ENCODE results near the gene STK4. TPM values are rescaled to one million over a fixed set of nuclear protein-coding genes. Genes with fewer than 3 reads are reported as not detected.

The STK4 gene
- total RNA-seq, 1 donor from 2014 or later: 25.3 TPM

GRCh38 chr20:44932916-44933315, 33.4 kb upstream of the STK4 start:
- Mint-ChIP-seq H3K36me3 (ENCODE audit: unreplicated experiment) (peaks cover 10% of the 10 kb centered on the region), H3K4me1 (ENCODE audit: unreplicated experiment) (no peaks in the 10 kb centered on the region), H3K4me3 (ENCODE audit: unreplicated experiment) (no peak overlapping the region), H3K27ac (ENCODE audit: unreplicated experiment) (no peak overlapping the region), H3K9me3 (ENCODE audit: unreplicated experiment) (no peaks in the 10 kb centered on the region), H3K27me3 (ENCODE audit: unreplicated experiment) (no peaks in the 10 kb centered on the region)
- DNase-seq (ENCODE audit: extremely low spot score, unreplicated experiment): no peak
- TF ChIP-seq CTCF (IDR thresholded peaks at IDR 0.05): no peak

GRCh38 chr20:44936510-44936909, 29.8 kb upstream of the STK4 start:
- H3K36me3 Mint-ChIP-seq (ENCODE audit: unreplicated experiment): peaks cover 20% of the 10 kb centered on the region

GRCh38 chr20:44938637-44939036, 27.7 kb upstream of the STK4 start:
- no peaks in the 10 kb centered on the region for H3K4me1 Mint-ChIP-seq (ENCODE audit: unreplicated experiment)
- no peak for DNase-seq (ENCODE audit: extremely low spot score, unreplicated experiment)
- H3K27ac Mint-ChIP-seq (ENCODE audit: unreplicated experiment): no peak overlapping the region
- TF ChIP-seq CTCF (IDR thresholded peaks at IDR 0.05): no peak
- H3K36me3 Mint-ChIP-seq (ENCODE audit: unreplicated experiment): peaks cover 35% of the 10 kb centered on the region
- H3K27me3 Mint-ChIP-seq (ENCODE audit: unreplicated experiment): no peaks in the 10 kb centered on the region
- no peaks in the 10 kb centered on the region for H3K9me3 Mint-ChIP-seq (ENCODE audit: unreplicated experiment)
- H3K4me3 Mint-ChIP-seq (ENCODE audit: unreplicated experiment): no peak overlapping the region

More at GRCh38 chr20:44936510-44936909, 29.8 kb upstream of the STK4 start:
- Mint-ChIP-seq H3K4me1 (ENCODE audit: unreplicated experiment) (no peaks in the 10 kb centered on the region), H3K4me3 (ENCODE audit: unreplicated experiment) (no peak overlapping the region), H3K27me3 (ENCODE audit: unreplicated experiment) (no peaks in the 10 kb centered on the region), H3K27ac (ENCODE audit: unreplicated experiment) (no peak overlapping the region), H3K9me3 (ENCODE audit: unreplicated experiment) (no peaks in the 10 kb centered on the region)
- TF ChIP-seq CTCF (IDR thresholded peaks at IDR 0.05): no peak
- DNase-seq (ENCODE audit: extremely low spot score, unreplicated experiment): no peak

GRCh38 chr20:44941120-44941691, 25.1 kb upstream of the STK4 start:
- Mint-ChIP-seq H3K27ac (ENCODE audit: unreplicated experiment) (no peak overlapping the region), H3K36me3 (ENCODE audit: unreplicated experiment) (peaks cover 43% of the 10 kb centered on the region)

More at GRCh38 chr20:44941120-44941691, 25.1 kb upstream of the STK4 start:
- Mint-ChIP-seq H3K27me3 (ENCODE audit: unreplicated experiment) (no peaks in the 10 kb centered on the region), H3K4me1 (ENCODE audit: unreplicated experiment) (no peaks in the 10 kb centered on the region), H3K9me3 (ENCODE audit: unreplicated experiment) (no peaks in the 10 kb centered on the region), H3K4me3 (ENCODE audit: unreplicated experiment) (no peak overlapping the region)
- TF ChIP-seq CTCF (IDR thresholded peaks at IDR 0.05): no peak
- no peak for DNase-seq (ENCODE audit: extremely low spot score, unreplicated experiment)

Data from osteocyte (in vitro differentiated cells).